Trophoblast cell (in vitro differentiated cells and primary cell): Measurements from ENCODE around the gene SLC5A9.
A peak's percentile ranks its signal among the peaks of the same experiment; 100 is the strongest.

ENCODE experiments used
- DNase-seq, 2 donors: peaks; one replicate each; pipeline ENCODE4 v3.0.0-alpha.2; 2016
- H2AFZ ChIP-seq: 2 replicates; pipeline ENCODE4 v1.6.1; 2013; ENCODE audit warnings: low read length, moderate library complexity, mild to moderate bottlenecking; ENCODE audit not compliant: insufficient read depth, poor library complexity
- H2AK5ac ChIP-seq: 2 replicates; pipeline ENCODE4 v1.6.1; 2013; ENCODE audit warnings: mild to moderate bottlenecking, low read length
- H2BK120ac ChIP-seq: 2 replicates; pipeline ENCODE4 v1.6.1; 2013; ENCODE audit warnings: low read length, mild to moderate bottlenecking, moderate library complexity; ENCODE audit not compliant: insufficient read depth, poor library complexity
- H2BK12ac ChIP-seq: 2 replicates; pipeline ENCODE4 v1.6.1; 2013; ENCODE audit warnings: mild to moderate bottlenecking, low read length, moderate library complexity
- H2BK5ac ChIP-seq: 2 replicates; pipeline ENCODE4 v1.6.1; 2013; ENCODE audit warnings: low read length, low read depth, moderate library complexity, mild to moderate bottlenecking; ENCODE audit not compliant: poor library complexity
- H3K14ac ChIP-seq: 2 replicates; pipeline ENCODE4 v1.6.1; 2013; ENCODE audit warnings: mild to moderate bottlenecking, low read length
- H3K18ac ChIP-seq: 2 replicates; pipeline ENCODE4 v1.6.1; 2013; ENCODE audit warnings: mild to moderate bottlenecking, low read length
- H3K23ac ChIP-seq: 2 replicates; pipeline ENCODE4 v1.6.1; 2013; ENCODE audit warnings: low read length
- H3K27ac ChIP-seq: 2 replicates; pipeline ENCODE4 v1.5.1; 2013; ENCODE audit warnings: low read depth, mild to moderate bottlenecking, inconsistent platforms, low read length, moderate library complexity
- H3K27me3 ChIP-seq: 2 replicates; pipeline ENCODE4 v1.6.1; 2013; ENCODE audit warnings: inconsistent platforms, mild to moderate bottlenecking, low read length, moderate library complexity; ENCODE audit not compliant: insufficient read depth
- H3K36me3 ChIP-seq, 2 experiments: 1 replicate in 1 of 2; 2 replicates in 1 of 2; pipeline ENCODE4 v1.6.1; 2013; ENCODE audit warnings: low read length in 2 of 2, mild to moderate bottlenecking in 2 of 2, moderate library complexity in 1 of 2; ENCODE audit not compliant: insufficient read depth in 2 of 2, control insufficient read depth in 1 of 2
- H3K4ac ChIP-seq: 2 replicates; pipeline ENCODE4 v1.6.1; 2013; ENCODE audit warnings: low read depth, mild to moderate bottlenecking, low read length, moderate library complexity
- H3K4me1 ChIP-seq, 2 experiments: 1 replicate in 1 of 2; 2 replicates in 1 of 2; pipeline ENCODE4 v1.6.1; 2013; ENCODE audit warnings: low read length in 2 of 2, mild to moderate bottlenecking in 2 of 2, moderate library complexity in 1 of 2; ENCODE audit not compliant: insufficient read depth in 2 of 2, control insufficient read depth in 1 of 2
- H3K4me2 ChIP-seq: 2 replicates; pipeline ENCODE4 v1.6.1; 2013; ENCODE audit warnings: inconsistent platforms, mild to moderate bottlenecking, low read length, moderate library complexity
- H3K4me3 ChIP-seq: 2 replicates; pipeline ENCODE4 v1.5.1; 2013; ENCODE audit warnings: mild to moderate bottlenecking, low read depth, low read length, inconsistent platforms
- H3K79me1 ChIP-seq: one replicate; pipeline ENCODE4 v1.6.1; 2013; ENCODE audit warnings: low read length
- H3K79me2 ChIP-seq: 2 replicates; pipeline ENCODE4 v1.6.1; 2013; ENCODE audit warnings: low read length, mild to moderate bottlenecking; ENCODE audit not compliant: control insufficient read depth, insufficient read depth, poor library complexity
- H3K9ac ChIP-seq: 2 replicates; pipeline ENCODE4 v1.6.1; 2013; ENCODE audit warnings: mild to moderate bottlenecking, low read length
- H3K9me3 ChIP-seq: 2 replicates; pipeline ENCODE4 v1.6.1; 2013; ENCODE audit warnings: low read depth, mild to moderate bottlenecking, control low read depth, inconsistent platforms, low read length; ENCODE audit not compliant: insufficient read depth
- H4K12ac ChIP-seq: 2 replicates; pipeline ENCODE4 v1.6.1; 2013; ENCODE audit warnings: low read depth, mild to moderate bottlenecking, low read length, moderate library complexity
- H4K8ac ChIP-seq: 2 replicates; pipeline ENCODE4 v1.6.1; 2013; ENCODE audit warnings: low read depth, mild to moderate bottlenecking, low read length, moderate library complexity
- H4K91ac ChIP-seq: one replicate; pipeline ENCODE4 v1.6.1; 2013; ENCODE audit warnings: low read depth, mild to moderate bottlenecking, low read length, moderate library complexity
- WGBS: extraction: QIAGEN DNeasy Blood & Tissue Kit; methylation state at CpG from one replicate; pipeline ENCODE4 v1.1.7; 2013; ENCODE audit warnings: missing lambda C conversion rate; ENCODE audit not compliant: insufficient read length, insufficient coverage; ENCODE audit errors: extremely low coverage; 5-methylcytosine and 5-hydroxymethylcytosine counted together

SLC5A9 gene

DNA sequence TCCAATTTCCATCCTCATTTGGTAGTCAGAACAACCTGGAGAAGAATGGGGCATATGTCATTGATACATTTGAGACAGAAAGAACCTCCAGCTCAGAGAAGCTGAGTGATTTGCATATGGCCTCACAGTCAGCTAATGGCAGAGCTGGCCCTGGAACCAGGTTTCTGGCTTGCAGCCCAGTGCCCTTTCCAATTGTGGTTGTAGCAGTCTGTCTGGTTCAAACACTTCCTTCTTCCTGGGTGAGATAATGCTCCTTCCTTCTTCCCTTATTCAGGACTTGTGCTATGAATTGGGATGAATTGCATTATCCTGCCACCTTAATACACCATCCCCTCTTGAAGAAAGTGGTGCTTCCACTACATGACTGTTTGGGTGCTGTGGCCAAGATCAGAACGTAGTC is 24.2 kb downstream of the SLC5A9 start:
- H3K27ac ChIP-seq, result no peak overlapping the region

DNA sequence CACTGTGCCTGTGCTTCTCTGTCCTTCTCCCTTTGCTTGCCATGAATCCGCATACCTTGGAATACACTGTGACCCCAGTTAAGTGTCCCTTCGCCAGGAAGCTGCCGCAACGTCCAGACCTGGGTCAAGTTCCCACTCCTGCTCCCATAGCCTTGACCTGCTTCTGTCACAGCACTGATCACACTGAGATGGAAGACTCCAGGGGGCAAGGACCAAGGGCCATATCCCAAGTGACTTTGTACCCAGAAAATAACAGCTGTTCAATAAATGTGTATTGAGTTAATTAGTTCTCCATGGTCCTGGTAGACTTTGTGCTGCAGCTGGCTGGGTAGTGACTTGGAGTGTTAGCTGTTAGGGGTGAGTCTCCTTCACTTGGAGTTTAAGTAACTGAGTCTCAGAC is 25.8 kb downstream of the SLC5A9 start:
- Histone ChIP-seq H3K4me3 (no peak overlapping the region), H3K23ac (no peak overlapping the region), H2BK5ac (no peak overlapping the region), H2AFZ (no peak overlapping the region), H3K9me3 (no peaks in the 10 kb centered on the region), H4K8ac (no peak overlapping the region), H4K91ac (no peak overlapping the region), H2BK12ac (no peak overlapping the region), H3K4me2 (no peak overlapping the region), H3K36me3 (no peaks in the 10 kb centered on the region), H4K12ac (no peak overlapping the region), H3K18ac (no peak overlapping the region), H3K27ac (no peak overlapping the region), H3K79me1 (no peaks in the 10 kb centered on the region), H3K4me1 (no peaks in the 10 kb centered on the region), H3K4ac (no peak overlapping the region), H3K27me3 (no peaks in the 10 kb centered on the region), H2BK120ac (no peak overlapping the region), H3K9ac (no peak overlapping the region), H3K79me2 (no peaks in the 10 kb centered on the region), H3K14ac (no peak overlapping the region), H2AK5ac (no peak overlapping the region)
- WGBS, result no CpG with 5 or more reads among the region's 4 CpGs
- no peak for DNase-seq

More for the DNA sequence above, 24.2 kb downstream of the SLC5A9 start:
- no CpG with 5 or more reads among the region's 1 CpG for whole genome bisulfite sequencing
- no peaks in the 10 kb centered on the region for H3K79me1 ChIP-seq
- no peak overlapping the region for H3K18ac ChIP-seq
- no peaks in the 10 kb centered on the region for H3K36me3 ChIP-seq
- H4K91ac ChIP-seq, result no peak overlapping the region
- H3K9me3 ChIP-seq, result no peaks in the 10 kb centered on the region
- no peaks in the 10 kb centered on the region for H3K79me2 ChIP-seq
- no peaks in the 10 kb centered on the region for H3K4me1 ChIP-seq
- H3K4me3 ChIP-seq, result no peak overlapping the region
- H2BK12ac ChIP-seq, result no peak overlapping the region
- H4K8ac ChIP-seq, result no peak overlapping the region
- H4K12ac ChIP-seq, result no peak overlapping the region
- H3K9ac ChIP-seq, result no peak overlapping the region
- H3K23ac ChIP-seq, result no peak overlapping the region
- H2BK120ac ChIP-seq, result no peak overlapping the region
- no peak overlapping the region for H2AK5ac ChIP-seq
- DNase-seq, result no peak
- no peak overlapping the region for H2AFZ ChIP-seq
- no peak overlapping the region for H2BK5ac ChIP-seq
- H3K4ac ChIP-seq, result no peak overlapping the region
- H3K27me3 ChIP-seq, result no peaks in the 10 kb centered on the region
- no peak overlapping the region for H3K14ac ChIP-seq
- no peak overlapping the region for H3K4me2 ChIP-seq

DNA sequence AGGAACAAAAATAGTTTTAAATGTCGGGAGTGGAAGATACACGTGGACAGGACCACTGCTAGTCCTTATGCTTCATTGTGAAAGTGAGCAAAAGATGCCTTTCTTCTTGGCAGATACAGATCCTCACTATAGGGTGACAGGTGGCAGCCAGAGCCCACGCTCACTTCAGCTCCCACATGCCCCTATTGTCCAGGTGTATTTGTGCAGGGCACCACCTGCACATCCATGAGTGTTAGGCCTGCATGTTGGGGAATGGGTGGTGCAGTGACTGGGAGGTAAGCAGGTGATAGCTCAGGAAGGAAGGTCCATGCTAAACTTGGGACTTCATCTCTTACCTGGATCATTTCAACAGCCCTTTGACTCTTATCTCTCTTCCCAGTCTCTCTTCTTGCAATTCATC is 27.4 kb downstream of the SLC5A9 start:
- Histone ChIP-seq H2AK5ac (no peak overlapping the region), H3K36me3 (no peaks in the 10 kb centered on the region), H2BK12ac (no peak overlapping the region), H3K18ac (no peak overlapping the region), H3K14ac (no peak overlapping the region), H4K8ac (no peak overlapping the region), H3K4me1 (no peaks in the 10 kb centered on the region), H3K9ac (no peak overlapping the region), H3K9me3 (no peaks in the 10 kb centered on the region), H3K79me1 (no peaks in the 10 kb centered on the region), H4K91ac (no peak overlapping the region), H3K27ac (no peak overlapping the region), H3K4me2 (no peak overlapping the region), H2BK120ac (no peak overlapping the region), H3K23ac (no peak overlapping the region), H3K27me3 (no peaks in the 10 kb centered on the region), H3K79me2 (no peaks in the 10 kb centered on the region), H3K4me3 (no peak overlapping the region), H2BK5ac (no peak overlapping the region), H3K4ac (no peak overlapping the region), H4K12ac (no peak overlapping the region), H2AFZ (no peak overlapping the region)
- peak in 1 of 2 donors; percentile 7 for DNase-seq
- WGBS, result no CpG with 5 or more reads among the region's 3 CpGs

DNA sequence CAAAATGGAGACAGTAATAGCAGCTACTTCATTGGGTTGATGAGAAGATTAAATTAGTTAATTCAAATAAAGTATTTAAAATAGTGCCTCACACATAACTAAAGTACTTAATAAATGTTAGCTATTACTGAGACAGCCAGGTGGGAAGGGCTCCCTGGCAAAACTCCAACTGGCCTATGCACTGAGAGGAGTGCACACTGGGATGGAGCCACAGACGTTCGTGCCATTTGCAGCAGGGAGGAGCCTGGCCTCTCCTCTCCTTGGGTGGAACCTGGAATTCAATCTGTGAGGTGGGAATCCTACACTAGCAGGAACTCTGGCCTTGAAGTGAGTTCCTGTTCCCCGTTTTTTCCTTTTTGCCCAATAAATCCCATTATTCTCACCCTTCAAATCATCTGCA is 28.1 kb downstream of the SLC5A9 start:
- H3K14ac ChIP-seq, result no peak overlapping the region
- no peaks in the 10 kb centered on the region for H3K36me3 ChIP-seq
- no peak overlapping the region for H3K18ac ChIP-seq
- H4K8ac ChIP-seq, result no peak overlapping the region
- WGBS, result no CpG with 5 or more reads among the region's 3 CpGs
- no peak overlapping the region for H2BK120ac ChIP-seq
- no peak overlapping the region for H3K23ac ChIP-seq
- no peak overlapping the region for H2BK12ac ChIP-seq
- no peaks in the 10 kb centered on the region for H3K9me3 ChIP-seq
- H3K79me2 ChIP-seq, result no peaks in the 10 kb centered on the region
- no peaks in the 10 kb centered on the region for H3K4me1 ChIP-seq
- H2AK5ac ChIP-seq, result no peak overlapping the region
- H3K4me2 ChIP-seq, result no peak overlapping the region
- H4K12ac ChIP-seq, result no peak overlapping the region
- no peak overlapping the region for H2BK5ac ChIP-seq
- H4K91ac ChIP-seq, result no peak overlapping the region
- no peak overlapping the region for H3K27ac ChIP-seq
- no peak overlapping the region for H3K9ac ChIP-seq
- H3K27me3 ChIP-seq, result no peaks in the 10 kb centered on the region
- no peak overlapping the region for H3K4me3 ChIP-seq
- H2AFZ ChIP-seq, result no peak overlapping the region
- DNase-seq, result no peak
- no peaks in the 10 kb centered on the region for H3K79me1 ChIP-seq
- H3K4ac ChIP-seq, result no peak overlapping the region
